Adrenal gland (tissue), 12 donors: Measurements from ENCODE around the gene TBCE. TPM values are rescaled to one million over a fixed set of nuclear protein-coding genes. Genes with fewer than 3 reads are reported as not detected.

Experiments
- DNase-seq, 7 donors: peaks; one replicate each; pipeline ENCODE4 v3.0.0-alpha.2; 2019 to 2020
- H3K27ac ChIP-seq, 5 donors: fragments of 200-600 bp; sonication (generic) in 4 of 5; 1 replicate in 3 of 5; 2 replicates in 2 of 5; pipeline versions ENCODE4 v1.5.1 to v1.8.0; 2016 to 2020; ENCODE audit warnings: mild to moderate bottlenecking in 1 of 5
- H3K27me3 ChIP-seq: fragments of 200-600 bp; 2 replicates; pipeline ENCODE4 v1.8.0; 2021
- H3K36me3 ChIP-seq, 2 donors: fragments of 200-600 bp; replicated peaks in 1 of 2; 1 replicate in 1 of 2; 2 replicates in 1 of 2; pipeline versions ENCODE4 v1.5.1 to v1.8.0; 2018 to 2022
- H3K4me1 ChIP-seq, 2 donors: fragments of 200-600 bp; replicated peaks in 1 of 2; 1 replicate in 1 of 2; 2 replicates in 1 of 2; pipeline versions ENCODE4 v1.5.1 to v1.8.0; 2018 to 2021
- H3K4me3 ChIP-seq, 4 donors: fragments of 200-600 bp; sonication (generic) in 3 of 4; one replicate each; pipeline ENCODE4 v1.5.1; 2016 to 2018
- H3K9me3 ChIP-seq, 3 donors: fragments of 200-600 bp; sonication (generic) in 1 of 3; replicated peaks in 1 of 3; 1 replicate in 2 of 3; 2 replicates in 1 of 3; pipeline versions ENCODE4 v1.5.1 to v1.8.0; 2016 to 2021
- POLR2A ChIP-seq, 2 donors: fragments of 450-650 bp; IDR thresholded peaks; one replicate each; pipeline ENCODE4 v1.6.1; 2017; ENCODE audit warnings: antibody characterized with exemption in 2 of 2, mild to moderate bottlenecking in 2 of 2, moderate library complexity in 1 of 2
- WGBS, 4 donors: extraction: QIAGEN DNeasy Blood & Tissue Kit in 2 of 4; methylation state at CpG; one replicate each; pipeline versions ENCODE4 v1.1.5 to v1.1.7; 2013 to 2017; 5-methylcytosine and 5-hydroxymethylcytosine counted together
- intact Hi-C, 2 donors: fragments of 100-400 bp; cut with DNase I; formaldehyde crosslinking; loops; one replicate each; pipeline versions ENCODE4 v1.14.1 to v1.15.0; 2022 to 2023
- polyA plus RNA-seq, 3 donors: library from polyadenylated mRNA; stranded (reverse); fragments of 200-250 nt in 2 of 3; fragments of 350-450 nt in 1 of 3; fragmentation: Illumina TruSeq in 1 of 3; extraction: RNeasy Lipid Tissue Mini Kit (QIAGEN cat#74804) in 1 of 3; gene quantifications; one replicate each; pipeline ENCODE4 v1.2.3, GENCODE V29; 2013 to 2014
- total RNA-seq, 9 donors: library from RNA; depleted of rRNA in 4 of 9; stranded (reverse); fragments of >200 nt in 4 of 9; fragments of 120-200 nt in 1 of 9; fragmentation: NEBNext Ultra II Directional in 1 of 9; extraction: Animal tissue kit (Norgen Biotek cat#: 25700) in 1 of 9; gene quantifications; one replicate each; pipeline versions ENCODE4 v1.1.0 to v1.2.4, GENCODE V29; 2013 to 2023
- TF ChIP-seq, protein P1 (sequence below), 6 experiments: fragments of 450-650 bp in 4 of 6; fragments of 200-600 bp in 2 of 6; sonication (generic) in 1 of 6; IDR thresholded peaks; 1 replicate in 5 of 6; 2 replicates in 1 of 6; pipeline versions ENCODE4 v1.5.1 to v1.8.0; 2016 to 2021; ENCODE audit warnings: antibody characterized with exemption in 6 of 6, mild to moderate bottlenecking in 2 of 6, moderate library complexity in 1 of 6
- donor health status: healthy with polysubstance abuse.
- donor health status: Bipolar disorder and iron deficiency.
- donor health status: DM: yes; HTN: yes; CAD: no.
- donor health status: DM: no; HTN: no; CAD: no.
- donor health status: DM: no; HTN: no; CAD: no.
- donor health status: DM: yes; HTN: yes; CAD: no.

TBCE gene
- total and polyA plus RNA-seq, 12 donors, result 14.7 to 67.2 (median 25.7) TPM

DNA sequence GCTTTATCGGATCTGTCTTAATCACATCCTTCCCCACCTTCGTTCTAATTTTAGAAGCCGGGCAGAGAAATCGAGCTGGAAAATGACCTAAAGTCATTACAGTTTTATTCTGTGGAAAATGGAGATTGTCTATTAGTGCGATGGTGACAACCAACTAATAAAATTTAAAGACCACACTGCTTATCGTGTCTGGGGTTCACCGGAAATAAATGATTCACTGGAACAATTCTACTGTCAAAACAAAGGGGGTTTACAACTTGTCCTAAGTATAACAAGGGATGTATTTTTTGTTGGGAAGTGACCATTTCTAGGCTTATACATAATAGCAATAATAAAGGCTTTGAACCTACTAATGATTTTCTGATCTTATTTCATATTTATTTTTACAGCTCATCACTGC, 81.4 kb downstream of the TBCE start:
- peaks cover 0 to 56% of the 10 kb centered on the region in 2 donors for H3K36me3 ChIP-seq

DNA sequence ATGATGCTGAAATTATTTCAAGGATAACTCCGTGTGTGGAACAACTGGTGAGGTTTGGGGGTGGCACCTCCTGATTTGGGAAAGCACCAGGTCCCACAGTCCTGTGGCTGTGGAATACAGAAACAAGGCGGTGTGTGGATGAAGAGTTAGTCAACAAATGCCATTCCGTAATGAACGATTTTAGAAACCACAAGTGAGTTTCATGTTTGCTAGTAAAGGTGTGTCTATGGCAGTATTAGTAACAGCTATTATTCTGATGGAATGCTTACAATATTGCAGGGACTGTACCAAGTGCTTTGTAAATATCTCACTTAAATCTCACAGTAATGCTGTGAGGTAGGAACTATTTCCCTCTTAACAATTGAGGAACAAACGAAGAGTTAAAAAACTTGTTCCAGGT, 83.2 kb downstream of the TBCE start:
- intact Hi-C loops, result no loop called here
- 62 to 83% (median 74%) methylated on average over 5 of the region's 5 CpGs for WGBS, 4 donors

More for the DNA sequence above, 81.4 kb downstream of the TBCE start:
- DNase-seq, result no peak
- Histone ChIP-seq H3K27me3 (no peaks in the 10 kb centered on the region), H3K4me3 (no peak overlapping the region), H3K27ac (no peak overlapping the region), H3K9me3 (no peaks in the 10 kb centered on the region), H3K4me1 (peaks cover 3 to 7% of the 10 kb centered on the region in 2 donors)
- intact Hi-C loops, result no loop called here
- TF ChIP-seq, protein P1, sequence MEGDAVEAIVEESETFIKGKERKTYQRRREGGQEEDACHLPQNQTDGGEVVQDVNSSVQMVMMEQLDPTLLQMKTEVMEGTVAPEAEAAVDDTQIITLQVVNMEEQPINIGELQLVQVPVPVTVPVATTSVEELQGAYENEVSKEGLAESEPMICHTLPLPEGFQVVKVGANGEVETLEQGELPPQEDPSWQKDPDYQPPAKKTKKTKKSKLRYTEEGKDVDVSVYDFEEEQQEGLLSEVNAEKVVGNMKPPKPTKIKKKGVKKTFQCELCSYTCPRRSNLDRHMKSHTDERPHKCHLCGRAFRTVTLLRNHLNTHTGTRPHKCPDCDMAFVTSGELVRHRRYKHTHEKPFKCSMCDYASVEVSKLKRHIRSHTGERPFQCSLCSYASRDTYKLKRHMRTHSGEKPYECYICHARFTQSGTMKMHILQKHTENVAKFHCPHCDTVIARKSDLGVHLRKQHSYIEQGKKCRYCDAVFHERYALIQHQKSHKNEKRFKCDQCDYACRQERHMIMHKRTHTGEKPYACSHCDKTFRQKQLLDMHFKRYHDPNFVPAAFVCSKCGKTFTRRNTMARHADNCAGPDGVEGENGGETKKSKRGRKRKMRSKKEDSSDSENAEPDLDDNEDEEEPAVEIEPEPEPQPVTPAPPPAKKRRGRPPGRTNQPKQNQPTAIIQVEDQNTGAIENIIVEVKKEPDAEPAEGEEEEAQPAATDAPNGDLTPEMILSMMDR (IDR thresholded peaks at IDR 0.05), result no peak
- no peak for TF ChIP-seq POLR2A (IDR thresholded peaks at IDR 0.05)
- WGBS, 4 donors, result 87 to 94% (median 89%) methylated on average over 7 of the region's 7 CpGs

DNA sequence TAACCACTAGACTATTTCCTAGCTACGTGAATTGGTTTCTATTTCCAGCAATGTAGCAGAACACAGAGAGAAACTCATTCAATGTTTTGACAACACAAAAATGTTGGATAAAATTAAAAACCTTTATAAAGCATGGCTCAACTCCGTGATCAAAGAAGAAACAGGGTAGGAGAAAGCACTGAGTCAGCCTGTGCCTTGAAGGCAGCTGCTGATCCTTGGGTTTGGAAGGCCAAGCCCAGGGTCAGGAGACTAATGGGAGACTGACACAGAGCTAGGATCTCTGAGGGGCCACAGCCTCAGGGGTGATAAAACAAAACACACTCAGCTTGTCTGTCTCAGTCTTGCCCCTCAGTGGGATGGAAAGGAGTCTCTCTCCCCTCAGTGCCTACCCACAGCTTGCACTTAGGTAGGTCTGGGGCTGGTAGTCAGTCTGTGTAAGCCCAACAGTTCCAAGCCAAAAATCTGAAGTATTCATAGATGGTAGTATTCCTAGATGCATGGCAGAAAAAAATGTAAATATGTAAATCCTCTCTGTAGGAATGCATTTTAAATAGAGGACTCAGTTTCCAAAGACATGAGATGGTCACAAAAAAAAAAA, 83.8 kb downstream of the TBCE start:
- Histone ChIP-seq H3K4me3 (no peak overlapping the region), H3K9me3 (no peaks in the 10 kb centered on the region), H3K4me1 (peaks cover 3 to 7% of the 10 kb centered on the region in 2 donors), H3K27me3 (no peaks in the 10 kb centered on the region), H3K36me3 (peaks cover 0 to 33% of the 10 kb centered on the region in 2 donors), H3K27ac (peak overlapping the region in 3 of 5 donors; percentile 13 to 56 (median 53))
- TF ChIP-seq POLR2A (IDR thresholded peaks at IDR 0.05), result no peak
- TF ChIP-seq, protein P1 (IDR thresholded peaks at IDR 0.05), result no peak
- WGBS, 4 donors, result 36 to 48% (median 41%) methylated on average over 2 of the region's 2 CpGs
- peak in 6 of 7 donors; percentile 48 to 68 (median 60) for DNase-seq
- intact Hi-C loops, result no loop called here

More for the DNA sequence above, 83.2 kb downstream of the TBCE start:
- Histone ChIP-seq H3K27me3 (no peaks in the 10 kb centered on the region), H3K27ac (peak overlapping the region in 4 of 5 donors; percentile 13 to 56 (median 36)), H3K4me1 (peaks cover 3 to 7% of the 10 kb centered on the region in 2 donors), H3K4me3 (no peak overlapping the region), H3K9me3 (no peaks in the 10 kb centered on the region), H3K36me3 (peaks cover 0 to 39% of the 10 kb centered on the region in 2 donors)
- DNase-seq, result no peak
- TF ChIP-seq, protein P1 (IDR thresholded peaks at IDR 0.05), result no peak
- no peak for TF ChIP-seq POLR2A (IDR thresholded peaks at IDR 0.05)

DNA sequence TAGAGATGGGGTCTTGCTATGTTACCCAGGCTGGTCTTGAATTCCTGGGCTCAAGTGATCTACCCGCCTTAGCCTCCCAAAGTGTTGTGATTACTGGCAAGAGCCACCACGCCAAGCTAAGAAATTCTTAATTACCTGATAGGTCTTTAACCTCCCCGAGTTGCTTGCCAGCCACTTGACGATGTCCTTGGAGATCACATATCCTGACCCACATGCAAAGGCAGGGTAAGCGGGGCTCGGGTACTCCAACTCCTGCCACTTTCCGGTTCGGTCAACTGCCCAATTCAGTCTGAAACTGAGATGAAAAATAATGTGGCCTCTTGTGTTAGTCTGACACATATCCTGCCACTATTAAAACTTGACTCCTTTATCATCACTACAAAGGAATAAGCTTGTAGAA, 86.8 kb downstream of the TBCE start:
- DNase-seq, result no peak
- H3K9me3 ChIP-seq, result no peaks in the 10 kb centered on the region
- H3K4me3 ChIP-seq, result no peak overlapping the region
- TF ChIP-seq, protein P1 (IDR thresholded peaks at IDR 0.05), result no peak
- TF ChIP-seq POLR2A (IDR thresholded peaks at IDR 0.05), result no peak
- H3K36me3 ChIP-seq, result peaks cover 0 to 14% of the 10 kb centered on the region in 2 donors
- intact Hi-C loops, result no loop called here
- H3K4me1 ChIP-seq, result peaks cover 3 to 7% of the 10 kb centered on the region in 2 donors
- no peaks in the 10 kb centered on the region for H3K27me3 ChIP-seq
- 85 to 96% (median 89%) methylated on average over 8 of the region's 8 CpGs for WGBS, 4 donors
- no peak overlapping the region for H3K27ac ChIP-seq
